NCI-H1105 (cell line): ENCODE results near the gene LONP2.
"Not testable (repeated sequence)": the region's sequence is repeated elsewhere in the genome, so short reads cannot be mapped to it uniquely, and the experiment has no call there.

ENCODE experiments used
- DNase-seq: peaks from one replicate; lab custom pipeline; 2025; lab: John Stamatoyannopoulos, UW

The LONP2 gene

DNA sequence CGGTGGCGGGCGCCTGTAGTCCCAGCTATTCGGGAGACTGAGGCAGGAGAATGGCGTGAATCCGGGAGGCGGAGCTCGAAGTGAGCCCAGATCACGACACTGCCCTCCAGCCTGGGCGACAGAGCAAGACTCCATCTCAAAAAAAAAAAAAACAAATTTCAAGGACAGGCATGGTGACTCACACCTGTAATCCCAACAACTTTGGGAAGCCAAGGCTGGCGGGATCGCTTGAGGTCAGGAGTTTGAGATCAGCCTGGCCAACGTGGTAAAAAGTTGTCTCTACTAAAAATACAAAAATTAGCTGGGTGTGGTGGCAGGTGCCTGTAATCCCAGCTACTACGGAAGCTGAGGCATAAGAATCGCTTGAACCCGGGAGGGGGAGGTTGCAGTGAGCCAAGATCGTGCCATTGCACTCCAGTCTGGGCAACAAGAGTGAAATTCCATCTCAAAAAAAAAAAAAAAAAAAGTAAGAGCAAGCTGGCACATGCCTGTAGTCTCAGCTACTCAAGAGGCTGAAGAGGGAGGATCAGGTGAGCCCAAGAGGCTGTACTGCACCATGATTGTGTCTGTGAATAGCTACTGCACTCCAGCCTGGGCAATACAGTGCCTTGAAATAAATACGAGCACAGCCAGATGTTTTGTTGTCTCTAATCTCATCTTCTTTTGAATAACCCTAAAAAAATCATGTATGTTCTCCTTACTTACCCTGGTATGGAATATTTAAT, 126.7 kb downstream of the LONP2 start:
- DNase-seq, result not testable (repeated sequence)

DNA sequence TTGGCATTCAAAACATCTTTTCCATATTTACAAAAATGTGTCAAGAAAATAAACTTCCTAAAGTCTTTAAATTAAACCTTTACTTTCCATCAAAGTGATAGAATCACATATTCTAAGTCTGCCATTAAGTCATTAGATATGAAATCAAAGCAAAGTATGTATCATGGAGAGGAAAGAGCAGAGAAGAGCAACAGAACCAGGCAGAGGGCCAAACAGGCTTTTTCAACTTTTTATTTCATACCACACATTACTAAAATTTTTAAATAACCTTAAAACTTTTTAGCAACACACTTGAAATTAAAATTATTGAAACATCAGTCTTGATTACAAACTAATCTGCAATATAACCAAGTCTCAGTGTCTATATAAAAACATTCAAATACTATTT, 127.3 kb downstream of the LONP2 start:
- no peak for DNase-seq

DNA sequence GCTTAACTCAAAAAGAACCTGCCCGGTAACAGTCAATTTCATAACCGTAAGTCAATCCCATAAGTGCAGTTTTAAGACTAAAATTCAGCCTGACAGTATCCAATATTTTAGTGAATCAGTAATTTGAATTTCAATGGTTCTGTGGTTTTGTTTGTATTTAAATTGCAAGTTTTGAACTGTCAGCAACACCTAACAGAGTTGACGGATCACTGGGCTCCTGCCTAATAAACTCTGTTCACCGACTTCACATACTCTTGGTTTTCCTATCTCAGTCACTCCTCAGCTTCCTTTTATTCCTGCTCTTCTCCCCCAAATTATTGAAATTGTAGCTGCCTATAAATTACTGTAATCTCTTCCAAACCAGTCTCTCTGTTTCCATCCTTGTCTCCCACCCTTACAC, 128.6 kb downstream of the LONP2 start:
- DNase-seq, result no peak

- no peak for DNase-seq
Measured at GRCh38 chr16:48373258-48374029, 129.3 kb downstream of the LONP2 start.

- DNase-seq, result no peak
Measured at GRCh38 chr16:48374255-48374654, 130.2 kb downstream of the LONP2 start.

GRCh38 chr16:48377301-48377700, 133.2 kb downstream of the LONP2 start:
- DNase-seq, result not testable (repeated sequence)

GRCh38 chr16:48378276-48378675, 134.2 kb downstream of the LONP2 start:
- DNase-seq, result no peak

DNA sequence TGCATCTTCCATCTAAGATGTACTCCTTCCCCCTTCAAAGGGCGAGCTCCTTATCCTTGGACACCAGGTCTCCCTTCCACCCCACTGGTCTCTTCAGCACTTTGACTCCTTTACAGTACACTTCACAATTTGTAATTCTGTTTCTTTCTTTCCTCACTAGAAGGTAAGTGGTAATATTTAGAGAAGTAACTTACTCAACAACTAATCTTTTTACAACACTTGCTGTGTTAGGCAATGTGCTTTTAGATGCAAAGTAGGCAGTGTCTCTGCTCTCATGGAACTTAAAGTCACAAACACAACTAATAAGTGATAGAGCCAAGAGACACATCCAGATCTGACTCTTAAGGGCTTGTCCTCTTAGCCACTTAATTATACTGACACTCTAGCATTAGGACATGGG, 134.7 kb downstream of the LONP2 start:
- DNase-seq, result no peak

DNA sequence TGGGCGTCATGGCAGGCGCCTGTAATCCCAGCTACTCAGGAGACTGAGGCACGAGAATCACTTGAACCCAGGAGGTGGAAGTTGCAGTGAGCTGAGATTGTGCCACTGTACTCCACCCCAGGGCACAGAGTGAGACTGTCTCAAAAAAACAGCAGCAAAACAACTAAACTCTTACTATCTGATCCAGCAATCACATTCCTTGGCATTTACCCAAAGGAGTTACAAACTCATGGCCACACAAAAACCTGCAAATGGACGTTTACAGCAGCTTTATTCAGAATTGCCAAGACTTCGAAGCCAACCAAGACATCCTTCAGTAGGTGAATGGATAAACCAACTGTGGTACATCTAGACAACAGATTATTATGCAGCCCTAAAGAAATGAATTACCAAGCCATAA, 137.1 kb downstream of the LONP2 start:
- no peak for DNase-seq

- no peak for DNase-seq
Measured at GRCh38 chr16:48382131-48382530, 138.0 kb downstream of the LONP2 start.

GRCh38 chr16:48383009-48383876, 139.1 kb downstream of the LONP2 start:
- DNase-seq, result no peak

DNA sequence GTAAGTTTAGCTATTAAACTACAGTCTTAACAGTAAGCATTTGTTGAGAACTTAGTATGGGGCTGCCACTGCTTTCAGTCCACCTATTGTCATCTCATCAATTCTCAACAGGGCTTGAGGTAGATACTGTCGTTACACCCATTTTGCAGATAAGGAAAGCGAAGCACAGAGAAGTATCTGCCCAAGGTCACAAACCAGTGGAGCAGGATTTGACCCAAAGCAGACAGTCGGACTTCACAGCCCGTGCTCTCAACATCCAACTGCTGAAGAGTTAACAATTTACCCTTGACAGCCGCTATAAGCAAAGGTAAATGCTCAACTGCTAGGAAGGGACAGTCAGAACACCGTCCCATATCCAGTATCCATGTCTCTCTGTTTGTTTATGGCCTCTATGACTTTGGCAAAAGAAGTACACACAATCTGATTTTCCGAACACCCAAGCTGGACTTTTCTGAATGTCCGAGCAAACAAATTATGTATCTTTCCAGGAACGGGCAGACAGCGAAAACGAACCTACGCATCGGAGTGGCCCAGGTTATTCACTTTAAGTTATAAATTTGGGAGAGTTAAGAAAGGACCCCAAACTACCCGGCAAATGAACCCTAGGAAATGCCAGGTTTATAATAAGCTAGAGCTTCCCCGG, 139.9 kb downstream of the LONP2 start:
- no peak for DNase-seq

- peak; percentile 70 for DNase-seq
Measured at GRCh38 chr16:48384520-48385252, 140.6 kb downstream of the LONP2 start.

DNA sequence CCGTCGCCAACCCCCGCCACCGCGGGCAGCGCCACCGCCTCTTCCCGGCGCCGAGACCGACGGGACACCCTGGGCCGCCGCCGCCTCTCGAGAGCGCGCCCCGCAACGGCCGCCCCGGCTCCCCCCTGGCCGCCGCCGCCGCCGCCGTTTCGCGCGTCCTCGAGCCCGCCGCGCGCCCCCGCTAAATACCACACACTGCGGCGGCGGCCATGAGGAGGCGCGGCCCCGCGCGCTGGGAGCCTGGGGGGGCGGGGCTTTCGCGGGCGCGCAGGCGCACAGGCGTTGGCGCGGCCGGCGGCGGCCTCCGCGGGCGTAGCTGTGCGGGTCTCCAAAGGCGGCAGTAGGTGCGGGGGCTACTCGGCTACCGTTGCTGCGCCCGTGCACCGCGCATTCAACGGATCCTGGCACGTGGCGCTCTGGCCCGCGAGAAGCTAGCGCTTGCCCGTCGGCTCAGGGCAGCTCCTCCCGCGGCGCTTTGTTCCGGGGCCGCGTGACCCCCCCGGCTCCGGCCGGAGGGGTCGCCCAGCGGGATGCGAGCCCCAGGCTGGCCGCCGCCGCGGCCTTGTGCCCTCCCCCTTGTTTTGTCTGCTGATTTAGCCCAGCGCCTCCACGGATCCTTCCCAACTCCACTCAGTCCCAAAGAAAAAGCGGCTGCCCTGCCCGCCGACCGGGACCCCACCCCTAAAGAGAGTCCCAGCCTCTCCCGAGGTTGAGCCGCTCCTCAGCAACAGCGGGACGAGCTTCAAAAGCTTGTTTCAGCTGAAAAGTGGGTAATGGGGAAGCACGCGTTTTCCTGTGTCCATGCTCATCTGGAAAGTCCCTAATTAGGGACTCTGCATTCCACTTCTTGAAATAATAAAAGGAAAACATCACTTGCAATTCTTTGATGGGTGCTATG, 141.4 kb downstream of the LONP2 start, which contains the start of gene SIAH1:
SIAH1 (minus strand) TSS at position 161 of the 898 bp plus-strand sequence. CDS start 22,985 bp downstream, outside the sequence.
- peak; percentile 94 for DNase-seq

GRCh38 chr16:48386559-48387312, 142.6 kb downstream of the LONP2 start:
- DNase-seq, result no peak

DNA sequence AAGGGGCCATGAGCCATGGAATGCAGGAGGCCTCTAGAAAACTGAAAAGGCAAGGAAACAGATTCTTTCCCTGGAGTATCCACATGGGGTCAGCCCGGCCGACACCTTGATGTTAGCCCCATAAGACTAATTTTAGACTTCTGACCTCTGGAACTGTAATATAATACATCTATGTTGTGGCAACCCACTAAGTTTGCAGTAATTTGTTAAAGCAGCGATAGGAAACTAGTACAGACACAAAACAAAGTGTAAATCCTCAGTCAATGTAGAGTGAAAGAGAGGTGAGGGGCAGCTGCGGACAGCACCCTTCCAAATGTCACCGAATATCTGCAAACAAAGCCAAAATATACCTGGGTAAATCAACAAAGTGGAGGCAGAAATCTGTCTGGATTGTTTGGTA, 148.3 kb downstream of the LONP2 start:
- no peak for DNase-seq

DNA sequence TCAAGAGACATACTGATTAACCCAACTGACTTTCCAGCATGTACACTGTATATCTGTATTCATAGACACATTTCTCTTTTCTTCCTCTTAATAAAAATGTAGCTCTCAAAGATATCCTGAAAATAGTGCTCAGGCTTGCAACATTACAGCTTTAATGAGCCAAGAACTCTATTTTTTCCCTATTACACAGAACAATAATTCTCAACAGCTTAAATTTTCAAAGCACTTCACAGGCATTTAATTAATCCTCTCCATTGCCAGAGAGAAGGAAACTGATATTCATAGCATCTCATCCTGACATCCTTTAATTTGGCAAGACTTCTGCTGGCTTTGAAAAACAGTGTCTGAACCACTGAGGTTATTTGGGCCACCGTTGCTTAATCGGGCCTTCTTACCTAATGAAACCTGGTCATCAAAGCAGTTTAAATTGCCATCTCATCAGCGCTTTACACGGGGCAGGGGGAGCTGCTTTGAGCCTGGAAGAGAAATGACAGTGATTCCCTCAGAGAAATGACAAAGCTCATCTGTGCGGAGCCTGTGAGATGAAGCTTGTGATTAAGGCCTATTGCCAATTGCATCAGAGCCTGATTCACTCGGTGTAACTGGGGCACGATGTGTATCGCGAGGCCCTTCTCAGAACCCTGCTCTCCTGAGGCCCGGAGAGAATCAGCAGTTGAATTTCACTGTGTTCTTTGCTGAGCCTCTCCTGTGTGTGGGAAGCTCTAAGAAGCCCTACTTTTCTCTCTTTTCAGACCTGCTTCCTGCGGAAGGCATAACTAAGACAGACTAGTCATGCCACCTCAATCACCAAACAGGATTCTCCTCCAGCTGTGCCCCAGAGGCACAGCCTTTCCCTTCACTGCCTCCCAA, 149.6 kb downstream of the LONP2 start:
- DNase-seq, result no peak

DNA sequence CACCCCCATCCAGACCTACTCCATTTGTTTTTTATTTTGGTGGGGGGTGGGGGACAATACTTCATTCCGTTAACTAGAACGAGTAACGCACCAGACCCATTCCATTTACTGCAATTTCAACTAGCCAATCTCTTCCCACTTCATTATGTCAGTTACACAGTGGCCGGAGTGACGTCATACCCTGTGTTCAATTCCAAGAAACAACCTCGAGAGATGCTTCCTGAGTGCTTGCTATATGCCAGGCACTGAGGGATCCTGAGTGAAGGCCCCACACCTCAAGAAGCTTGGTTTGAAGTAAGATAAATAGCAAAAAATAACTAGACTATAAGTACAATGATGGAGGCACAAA, 150.2 kb downstream of the LONP2 start:
- DNase-seq, result no peak

GRCh38 chr16:48395375-48395774, 151.3 kb downstream of the LONP2 start:
- no peak for DNase-seq
